Endodermal cell (in vitro differentiated cells): ENCODE results near the gene IRX6. TPM values are rescaled to one million over a fixed set of nuclear protein-coding genes. Genes with fewer than 3 reads are reported as not detected.

Source experiments
- DNase-seq: peaks from one replicate; pipeline ENCODE4 v3.0.0-alpha.2; 2017
- H3K27ac ChIP-seq: 2 replicates; pipeline ENCODE4 v1.5.1; 2013; ENCODE audit warnings: mild to moderate bottlenecking, low read depth, low read length, moderate library complexity
- H3K27me3 ChIP-seq: 2 replicates; pipeline ENCODE4 v1.6.1; 2013; ENCODE audit warnings: mild to moderate bottlenecking, low read length, moderate library complexity; ENCODE audit not compliant: insufficient read depth, control insufficient read depth, poor library complexity, severe bottlenecking
- H3K36me3 ChIP-seq: 2 replicates; pipeline ENCODE4 v1.7.0; 2013; ENCODE audit warnings: mild to moderate bottlenecking, low read length, moderate library complexity; ENCODE audit not compliant: control insufficient read depth, insufficient read depth
- H3K4me1 ChIP-seq: one replicate; pipeline ENCODE4 v1.7.0; 2013; ENCODE audit warnings: low read length; ENCODE audit not compliant: control insufficient read depth, insufficient read depth
- H3K4me3 ChIP-seq: 2 replicates; pipeline ENCODE4 v1.5.1; 2013; ENCODE audit warnings: mild to moderate bottlenecking, low read length, moderate library complexity
- H3K9ac ChIP-seq: 2 replicates; pipeline ENCODE4 v1.6.1; 2013; ENCODE audit warnings: mild to moderate bottlenecking, low read length, moderate library complexity; ENCODE audit not compliant: poor library complexity, severe bottlenecking; ENCODE audit errors: extremely low read depth
- H3K9me3 ChIP-seq: 2 replicates; pipeline ENCODE4 v1.6.1; 2013; ENCODE audit warnings: mild to moderate bottlenecking, low read length, moderate library complexity; ENCODE audit not compliant: control insufficient read depth
- H3K27ac Mint-ChIP-seq: 2 replicates; pipeline ENCODE4 v1.8.0; 2020; ENCODE audit warnings: mixed read lengths
- H3K27me3 Mint-ChIP-seq: 2 replicates; pipeline ENCODE4 v1.8.0; 2021; ENCODE audit warnings: mild to moderate bottlenecking, mixed read lengths; ENCODE audit not compliant: insufficient read depth
- H3K36me3 Mint-ChIP-seq: 2 replicates; pipeline ENCODE4 v1.8.0; 2020; ENCODE audit warnings: low read depth, mixed read lengths
- H3K4me1 Mint-ChIP-seq: 2 replicates; pipeline ENCODE4 v1.8.0; 2020; ENCODE audit warnings: mixed read lengths
- H3K4me3 Mint-ChIP-seq: 2 replicates; pipeline ENCODE4 v1.8.0; 2020; ENCODE audit warnings: mild to moderate bottlenecking, moderate library complexity, mixed read lengths
- H3K9me3 Mint-ChIP-seq: 2 replicates; pipeline ENCODE4 v1.8.0; 2020; ENCODE audit warnings: mild to moderate bottlenecking, mixed read lengths
- WGBS, 2 experiments: methylation state at CpG; one replicate each; pipeline versions ENCODE4 v1.1.5 to v1.1.7; 2013; ENCODE audit warnings: missing lambda C conversion rate in 2 of 2, mixed read lengths in 1 of 2; ENCODE audit not compliant: insufficient coverage in 1 of 2, insufficient read length in 1 of 2; 5-methylcytosine and 5-hydroxymethylcytosine counted together
- total RNA-seq, 2 donors: library from RNA; stranded (reverse); fragmentation: NEBNext Ultra II Directional in 1 of 2; extraction: Animal tissue kit (Norgen Biotek cat#: 25700) in 1 of 2; gene quantifications; 2 replicates in 1 of 2; 3 replicates in 1 of 2; pipeline ENCODE4 v1.2.1, GENCODE V29; 2021
- TF ChIP-seq, protein P1 (sequence below): fragments of 200-600 bp; sonication (generic); conservative IDR thresholded peaks from 2 replicates; pipeline ENCODE4 v1.5.0; 2021; ENCODE audit warnings: antibody characterized with exemption, mild to moderate bottlenecking

The IRX6 gene
- total RNA-seq, 2 donors from 2014 or later, result 0.55 to 1.1 TPM

DNA sequence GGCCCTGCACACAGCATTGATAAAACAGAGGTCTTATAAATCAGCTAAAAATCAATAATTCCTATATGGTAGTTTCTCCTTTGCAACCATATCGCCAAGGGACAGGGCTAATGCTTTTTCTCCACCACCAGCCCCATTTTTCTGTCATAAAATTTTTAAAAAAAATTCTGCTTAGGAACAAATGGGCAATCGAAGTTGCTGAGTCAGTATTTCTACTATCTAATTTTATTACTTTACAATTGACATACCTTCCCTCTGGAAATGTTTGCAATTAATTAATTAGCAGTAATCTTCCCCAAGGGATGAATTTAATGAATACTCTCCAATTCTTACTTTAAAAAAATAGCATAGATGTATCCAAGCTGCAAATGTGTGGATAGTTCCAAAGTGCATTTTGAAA is 1.7 kb upstream of the IRX6 start:
- Histone ChIP-seq H3K4me3 (no peak overlapping the region), H3K27ac (no peak overlapping the region), H3K27me3 (peaks cover 67% of the 10 kb centered on the region), H3K9me3 (no peaks in the 10 kb centered on the region), H3K4me1 (peaks cover 13% of the 10 kb centered on the region), H3K36me3 (no peaks in the 10 kb centered on the region), H3K9ac (no peak overlapping the region)
- H3K4me1 Mint-ChIP-seq, result peaks cover 13% of the 10 kb centered on the region
- H3K27me3 Mint-ChIP-seq, result peaks cover 73% of the 10 kb centered on the region
- no peak overlapping the region for H3K27ac Mint-ChIP-seq
- H3K36me3 Mint-ChIP-seq, result no peaks in the 10 kb centered on the region
- H3K9me3 Mint-ChIP-seq, result no peaks in the 10 kb centered on the region
- TF ChIP-seq, protein P1, sequence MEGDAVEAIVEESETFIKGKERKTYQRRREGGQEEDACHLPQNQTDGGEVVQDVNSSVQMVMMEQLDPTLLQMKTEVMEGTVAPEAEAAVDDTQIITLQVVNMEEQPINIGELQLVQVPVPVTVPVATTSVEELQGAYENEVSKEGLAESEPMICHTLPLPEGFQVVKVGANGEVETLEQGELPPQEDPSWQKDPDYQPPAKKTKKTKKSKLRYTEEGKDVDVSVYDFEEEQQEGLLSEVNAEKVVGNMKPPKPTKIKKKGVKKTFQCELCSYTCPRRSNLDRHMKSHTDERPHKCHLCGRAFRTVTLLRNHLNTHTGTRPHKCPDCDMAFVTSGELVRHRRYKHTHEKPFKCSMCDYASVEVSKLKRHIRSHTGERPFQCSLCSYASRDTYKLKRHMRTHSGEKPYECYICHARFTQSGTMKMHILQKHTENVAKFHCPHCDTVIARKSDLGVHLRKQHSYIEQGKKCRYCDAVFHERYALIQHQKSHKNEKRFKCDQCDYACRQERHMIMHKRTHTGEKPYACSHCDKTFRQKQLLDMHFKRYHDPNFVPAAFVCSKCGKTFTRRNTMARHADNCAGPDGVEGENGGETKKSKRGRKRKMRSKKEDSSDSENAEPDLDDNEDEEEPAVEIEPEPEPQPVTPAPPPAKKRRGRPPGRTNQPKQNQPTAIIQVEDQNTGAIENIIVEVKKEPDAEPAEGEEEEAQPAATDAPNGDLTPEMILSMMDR, result no peak
- H3K4me3 Mint-ChIP-seq, result no peak overlapping the region
- DNase-seq, result no peak
- 88 to 94% methylated on average over 2 of the region's 2 CpGs for WGBS, 2 experiments

DNA sequence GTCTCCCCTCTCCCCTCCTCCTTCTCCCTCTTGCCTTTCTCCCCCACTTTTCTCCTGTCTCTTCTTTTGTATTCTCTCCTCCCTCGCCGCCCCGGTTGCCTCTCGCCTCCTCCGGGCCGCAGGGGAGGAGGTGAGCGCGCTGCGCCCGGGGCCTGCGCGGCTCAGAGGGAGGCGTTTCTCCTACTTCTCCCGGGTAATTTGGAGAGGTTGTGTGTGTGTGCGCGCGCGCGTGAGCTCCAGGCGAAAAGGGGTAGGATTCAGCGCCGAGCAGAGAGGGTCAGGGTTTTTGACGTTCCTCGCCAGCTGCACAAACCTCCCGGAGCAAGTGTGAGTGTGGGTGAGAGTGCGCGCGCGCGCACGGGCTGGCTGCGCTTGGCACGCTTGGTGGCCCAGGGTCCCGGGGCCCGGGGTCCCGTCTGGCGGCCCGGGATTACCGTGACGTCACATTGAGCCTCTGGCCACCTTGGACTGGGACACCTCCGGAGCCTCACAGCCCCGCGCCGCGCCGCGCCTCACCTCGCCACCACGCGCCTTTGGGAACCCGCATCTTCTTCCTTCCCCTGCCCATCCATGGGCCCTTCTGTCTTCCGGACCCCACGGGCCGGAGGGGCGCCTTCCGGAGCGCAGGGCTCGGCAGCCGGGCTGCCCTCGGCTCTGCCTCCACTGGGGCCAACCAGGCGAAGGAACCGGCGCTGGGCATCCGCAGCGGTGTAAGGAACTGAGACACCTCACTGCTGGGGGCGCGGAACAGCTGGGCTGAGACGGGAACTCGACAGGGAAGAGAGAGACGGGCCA is 479 bp downstream of the IRX6 start:
- H3K9me3 Mint-ChIP-seq, result no peaks in the 10 kb centered on the region
- no peaks in the 10 kb centered on the region for H3K36me3 Mint-ChIP-seq
- peak overlapping the region; percentile 59 for H3K4me3 Mint-ChIP-seq
- Histone ChIP-seq H3K4me1 (peaks cover 17% of the 10 kb centered on the region), H3K36me3 (no peaks in the 10 kb centered on the region), H3K4me3 (peak overlapping the region; percentile 76), H3K9me3 (no peaks in the 10 kb centered on the region), H3K27me3 (peaks cover 67% of the 10 kb centered on the region), H3K9ac (no peak overlapping the region), H3K27ac (no peak overlapping the region)
- H3K4me1 Mint-ChIP-seq, result peaks cover 13% of the 10 kb centered on the region
- DNase-seq, result peak; percentile 77
- no peak overlapping the region for H3K27ac Mint-ChIP-seq
- TF ChIP-seq, protein P1, result no peak
- H3K27me3 Mint-ChIP-seq, result peaks cover 77% of the 10 kb centered on the region
- 0% methylated on average over 8 to 70 of the region's 70 CpGs for WGBS, 2 experiments

DNA sequence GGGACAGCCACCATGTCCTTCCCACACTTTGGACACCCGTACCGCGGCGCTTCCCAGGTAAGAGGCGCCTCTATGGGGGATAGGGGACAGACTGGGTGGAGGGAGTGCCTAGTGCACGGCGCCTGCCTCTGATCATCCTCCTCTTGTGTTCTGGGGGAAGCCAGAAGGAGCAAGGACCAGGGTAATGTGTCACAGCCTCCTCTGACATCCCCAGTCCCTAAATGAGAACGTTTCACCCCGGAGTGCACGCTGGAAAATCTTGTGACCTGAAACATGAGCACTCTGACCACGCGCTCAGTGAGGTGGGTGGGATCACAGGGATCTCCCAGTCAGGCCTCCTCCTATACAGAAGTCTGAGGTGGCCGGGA is 1.1 kb downstream of the IRX6 start:
- peak overlapping the region; percentile 76 for H3K4me3 ChIP-seq
- WGBS, 2 experiments, result 0 to 2% methylated on average over 5 to 13 of the region's 13 CpGs

More for the DNA sequence above, 1.1 kb downstream of the IRX6 start:
- Histone ChIP-seq H3K36me3 (no peaks in the 10 kb centered on the region), H3K9me3 (no peaks in the 10 kb centered on the region), H3K27me3 (peaks cover 70% of the 10 kb centered on the region), H3K27ac (no peak overlapping the region), H3K9ac (no peak overlapping the region), H3K4me1 (peaks cover 17% of the 10 kb centered on the region)
- no peak for DNase-seq
- Mint-ChIP-seq H3K4me1 (peaks cover 12% of the 10 kb centered on the region), H3K27me3 (peaks cover 82% of the 10 kb centered on the region), H3K9me3 (no peaks in the 10 kb centered on the region), H3K4me3 (peak overlapping the region; percentile 59), H3K36me3 (no peaks in the 10 kb centered on the region), H3K27ac (no peak overlapping the region)
- TF ChIP-seq, protein P1, result no peak
